Activated T-helper 1 cell treated with anti-CD3 and anti-CD28 coated beads, Interleukin-12 subunit alpha, Interleukin-12 subunit beta, Interleukin-2, Interleukin-4 antibody, amounts not matched to agents 30 ng/mL and 10 ng/mL and 1 ng/mL, durations not matched to agents 14 hours and 24 hours and 36 hours (primary cell): ENCODE data around the gene ZBTB26. TPM values are rescaled to one million over a fixed set of nuclear protein-coding genes. Genes with fewer than 3 reads are reported as not detected.

Source experiments
- DNase-seq: peaks from one replicate; pipeline ENCODE4 v3.0.0; 2021; ENCODE audit warnings: low spot score
- H3K27ac Mint-ChIP-seq: one replicate; pipeline ENCODE4 v1.8.0; 2021; ENCODE audit warnings: mild to moderate bottlenecking, mixed read lengths
- H3K27me3 Mint-ChIP-seq: one replicate; pipeline ENCODE4 v1.8.0; 2022; ENCODE audit warnings: mild to moderate bottlenecking, moderate library complexity, mixed read lengths; ENCODE audit not compliant: insufficient read depth
- H3K36me3 Mint-ChIP-seq: one replicate; pipeline ENCODE4 v1.8.0; 2021; ENCODE audit warnings: low read depth, mixed read lengths
- H3K4me1 Mint-ChIP-seq: one replicate; pipeline ENCODE4 v1.8.0; 2021; ENCODE audit warnings: low read depth, mixed read lengths
- H3K4me3 Mint-ChIP-seq: one replicate; pipeline ENCODE4 v1.8.0; 2021; ENCODE audit warnings: mild to moderate bottlenecking, moderate library complexity, mixed read lengths
- H3K9me3 Mint-ChIP-seq: one replicate; pipeline ENCODE4 v1.8.0; 2021; ENCODE audit warnings: mixed read lengths
- intact Hi-C: fragments of 100-400 bp; cut with micrococcal nuclease; formaldehyde crosslinking; loops from one replicate; pipeline ENCODE4 v1.15.1; 2024
- total RNA-seq: library from RNA; stranded (reverse); gene quantifications from 2 replicates; pipeline ENCODE4 v1.2.3, GENCODE V29; 2022

The ZBTB26 gene, protein sequence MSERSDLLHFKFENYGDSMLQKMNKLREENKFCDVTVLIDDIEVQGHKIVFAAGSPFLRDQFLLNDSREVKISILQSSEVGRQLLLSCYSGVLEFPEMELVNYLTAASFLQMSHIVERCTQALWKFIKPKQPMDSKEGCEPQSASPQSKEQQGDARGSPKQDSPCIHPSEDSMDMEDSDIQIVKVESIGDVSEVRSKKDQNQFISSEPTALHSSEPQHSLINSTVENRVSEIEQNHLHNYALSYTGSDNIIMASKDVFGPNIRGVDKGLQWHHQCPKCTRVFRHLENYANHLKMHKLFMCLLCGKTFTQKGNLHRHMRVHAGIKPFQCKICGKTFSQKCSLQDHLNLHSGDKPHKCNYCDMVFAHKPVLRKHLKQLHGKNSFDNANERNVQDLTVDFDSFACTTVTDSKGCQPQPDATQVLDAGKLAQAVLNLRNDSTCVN
- 8.3 and 9.9 TPM in 2 replicates for total RNA-seq

DNA sequence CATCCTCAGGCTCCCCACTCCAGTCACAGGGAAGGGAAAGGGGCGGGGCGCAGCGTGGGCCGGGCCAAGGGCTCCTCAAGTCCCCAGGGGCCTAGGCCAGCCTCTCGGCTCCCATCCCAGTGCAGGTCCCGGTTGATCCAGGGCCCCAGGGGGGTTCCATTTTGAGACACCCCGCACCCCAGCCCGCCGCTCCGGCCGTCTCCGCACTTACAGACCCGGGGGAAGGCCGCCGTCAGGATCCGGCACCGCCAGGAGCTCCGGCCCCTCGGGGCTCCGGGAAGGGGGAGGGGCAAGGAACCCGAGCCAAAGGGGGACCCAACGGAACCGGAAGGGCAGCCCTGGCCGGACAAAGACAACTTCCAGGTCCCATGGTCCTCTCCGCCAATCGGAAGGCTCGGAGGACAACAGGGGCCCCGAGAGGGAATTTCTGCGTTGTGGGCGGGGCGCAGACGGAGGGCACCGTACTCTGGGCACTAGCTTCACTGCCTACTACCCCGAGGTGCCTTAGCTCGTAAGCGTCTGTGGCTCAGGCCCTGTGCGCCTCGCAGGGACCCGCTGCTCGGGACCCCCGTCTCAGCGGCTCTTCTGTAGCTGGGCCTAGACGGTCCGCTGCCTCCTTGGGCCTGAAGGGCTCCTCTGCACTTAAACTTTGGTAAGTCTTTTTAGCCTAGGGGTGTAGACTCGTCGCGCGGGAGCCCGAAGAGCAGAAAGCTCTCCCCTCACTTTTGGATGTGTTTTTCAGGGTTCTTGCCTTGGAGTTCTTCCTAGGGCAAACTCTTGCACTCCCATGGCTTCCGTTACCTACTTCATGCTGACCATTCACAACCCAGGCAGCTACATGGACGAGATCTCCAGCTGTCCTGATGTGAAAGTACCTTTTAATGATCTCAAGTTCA is at the start of gene ZBTB26:
ZBTB26 (minus strand) TSS at position 287 of the 896 bp plus-strand sequence. CDS start 11,578 bp downstream, outside the sequence.
- H3K27me3 Mint-ChIP-seq = no peaks in the 10 kb centered on the region
- H3K9me3 Mint-ChIP-seq = no peaks in the 10 kb centered on the region
- peak within 1 kb of the TSS; percentile 83 for H3K27ac Mint-ChIP-seq
- intact Hi-C loops = loop anchor here (1.0 kb wide), 5 partner anchors 9 to 294 kb away; partner anchors contain the start of genes PDCL, RC3H2 and ZBTB6
- H3K36me3 Mint-ChIP-seq = peaks cover 13% of the 10 kb centered on the region
- H3K4me1 Mint-ChIP-seq = peaks cover 8% of the 10 kb centered on the region
- H3K4me3 Mint-ChIP-seq = no peak within 1 kb of the TSS
- DNase-seq = peak; percentile 83

- intact Hi-C loops = no loop called here
- Mint-ChIP-seq H3K9me3 (no peaks in the 10 kb centered on the region), H3K27me3 (no peaks in the 10 kb centered on the region), H3K36me3 (peaks cover 7% of the 10 kb centered on the region), H3K27ac (no peak overlapping the region), H3K4me3 (no peak overlapping the region), H3K4me1 (no peaks in the 10 kb centered on the region)
- DNase-seq = no peak
These were observed 47.3 kb upstream of the ZBTB26 start for GRCh38 chr9:122978601-122979000.

DNA sequence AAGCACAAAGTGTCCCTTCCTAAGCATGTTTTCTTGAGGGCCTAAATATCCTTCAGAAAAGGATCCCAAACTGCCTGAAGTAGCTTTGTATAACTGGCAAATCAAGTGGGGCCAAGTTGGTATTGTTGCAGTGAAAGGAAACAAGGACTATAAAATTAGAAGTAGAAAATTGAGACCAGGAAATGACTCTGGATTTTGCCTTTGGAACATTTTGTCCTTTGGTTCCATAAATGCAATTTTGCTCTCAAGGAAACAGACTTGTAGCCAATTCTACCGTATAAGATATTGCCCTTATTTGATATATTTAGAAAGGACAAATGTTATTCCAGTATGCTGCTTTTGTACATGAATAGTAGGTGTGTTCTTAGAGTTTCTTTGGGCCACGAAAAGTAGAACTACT is 43.9 kb upstream of the ZBTB26 start:
- Mint-ChIP-seq H3K4me1 (no peaks in the 10 kb centered on the region), H3K36me3 (peaks cover 16% of the 10 kb centered on the region), H3K4me3 (no peak overlapping the region), H3K9me3 (no peaks in the 10 kb centered on the region), H3K27ac (no peak overlapping the region), H3K27me3 (no peaks in the 10 kb centered on the region)
- intact Hi-C loops = no loop called here
- DNase-seq = no peak

- Mint-ChIP-seq H3K4me3 (no peak overlapping the region), H3K27me3 (no peaks in the 10 kb centered on the region), H3K27ac (no peak overlapping the region)
These were observed 29.8 kb upstream of the ZBTB26 start for GRCh38 chr9:122961139-122961538.

GRCh38 chr9:122955961-122956360 is 24.6 kb upstream of the ZBTB26 start:
- H3K4me3 Mint-ChIP-seq = no peak overlapping the region
- no peak for DNase-seq
- peaks cover 17% of the 10 kb centered on the region for H3K36me3 Mint-ChIP-seq
- intact Hi-C loops = no loop called here
- H3K27ac Mint-ChIP-seq = no peak overlapping the region
- H3K4me1 Mint-ChIP-seq = peaks cover 4% of the 10 kb centered on the region
- H3K27me3 Mint-ChIP-seq = no peaks in the 10 kb centered on the region
- H3K9me3 Mint-ChIP-seq = no peaks in the 10 kb centered on the region

More at GRCh38 chr9:122961139-122961538, 29.8 kb upstream of the ZBTB26 start:
- peaks cover 19% of the 10 kb centered on the region for H3K36me3 Mint-ChIP-seq
- no peak for DNase-seq
- intact Hi-C loops = no loop called here
- no peaks in the 10 kb centered on the region for H3K9me3 Mint-ChIP-seq
- no peaks in the 10 kb centered on the region for H3K4me1 Mint-ChIP-seq

DNA sequence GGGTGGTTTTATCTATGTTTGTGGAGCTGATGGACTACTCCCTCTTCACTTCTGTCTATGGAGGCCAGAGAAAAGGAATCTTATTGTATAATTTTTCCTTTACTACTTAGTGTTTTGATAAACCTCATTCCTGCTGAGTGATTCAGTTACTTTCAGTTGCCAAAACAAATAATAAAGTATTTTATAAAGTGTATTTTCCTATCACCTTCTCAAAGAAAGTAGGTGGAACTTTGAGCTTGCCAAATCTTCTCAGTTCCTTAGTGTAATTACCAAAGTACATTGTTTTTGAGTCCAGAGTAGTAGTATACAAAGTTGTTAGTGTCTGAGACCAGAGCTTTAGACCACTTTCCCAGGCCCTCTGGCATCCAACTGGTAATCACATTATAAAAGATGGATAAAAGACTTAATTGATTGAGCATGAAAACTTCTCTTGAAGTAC is 23.0 kb upstream of the ZBTB26 start:
- intact Hi-C loops = no loop called here
- peaks cover 5% of the 10 kb centered on the region for H3K36me3 Mint-ChIP-seq
- no peaks in the 10 kb centered on the region for H3K9me3 Mint-ChIP-seq
- DNase-seq = no peak
- no peak overlapping the region for H3K4me3 Mint-ChIP-seq
- no peaks in the 10 kb centered on the region for H3K27me3 Mint-ChIP-seq
- no peak overlapping the region for H3K27ac Mint-ChIP-seq
- peaks cover 10% of the 10 kb centered on the region for H3K4me1 Mint-ChIP-seq

GRCh38 chr9:122951056-122951455 is 19.7 kb upstream of the ZBTB26 start:
- no peak overlapping the region for H3K4me3 Mint-ChIP-seq
- H3K4me1 Mint-ChIP-seq = peaks cover 30% of the 10 kb centered on the region

GRCh38 chr9:122950263-122950662 is 19.0 kb upstream of the ZBTB26 start:
- H3K27me3 Mint-ChIP-seq = no peaks in the 10 kb centered on the region
- no peak overlapping the region for H3K27ac Mint-ChIP-seq
- no peak for DNase-seq
- intact Hi-C loops = no loop called here
- no peaks in the 10 kb centered on the region for H3K9me3 Mint-ChIP-seq
- peaks cover 37% of the 10 kb centered on the region for H3K4me1 Mint-ChIP-seq
- no peak overlapping the region for H3K4me3 Mint-ChIP-seq
- H3K36me3 Mint-ChIP-seq = peaks cover 12% of the 10 kb centered on the region

More at GRCh38 chr9:122951056-122951455, 19.7 kb upstream of the ZBTB26 start:
- Mint-ChIP-seq H3K27me3 (no peaks in the 10 kb centered on the region), H3K36me3 (peaks cover 9% of the 10 kb centered on the region), H3K27ac (no peak overlapping the region), H3K9me3 (no peaks in the 10 kb centered on the region)
- no peak for DNase-seq
- intact Hi-C loops = no loop called here

GRCh38 chr9:122949696-122950095 is 18.4 kb upstream of the ZBTB26 start:
- DNase-seq = no peak
- H3K9me3 Mint-ChIP-seq = no peaks in the 10 kb centered on the region
- H3K27me3 Mint-ChIP-seq = no peaks in the 10 kb centered on the region

GRCh38 chr9:122948313-122948712 is 17.0 kb upstream of the ZBTB26 start:
- H3K27me3 Mint-ChIP-seq = no peaks in the 10 kb centered on the region
- H3K27ac Mint-ChIP-seq = peak overlapping the region; percentile 43
- peaks cover 34% of the 10 kb centered on the region for H3K4me1 Mint-ChIP-seq
- intact Hi-C loops = no loop called here
- DNase-seq = no peak
- H3K36me3 Mint-ChIP-seq = peaks cover 15% of the 10 kb centered on the region
- H3K9me3 Mint-ChIP-seq = no peaks in the 10 kb centered on the region
- H3K4me3 Mint-ChIP-seq = no peak overlapping the region

More at GRCh38 chr9:122949696-122950095, 18.4 kb upstream of the ZBTB26 start:
- Mint-ChIP-seq H3K4me3 (no peak overlapping the region), H3K36me3 (peaks cover 15% of the 10 kb centered on the region), H3K27ac (no peak overlapping the region), H3K4me1 (peaks cover 39% of the 10 kb centered on the region)
- intact Hi-C loops = no loop called here

DNA sequence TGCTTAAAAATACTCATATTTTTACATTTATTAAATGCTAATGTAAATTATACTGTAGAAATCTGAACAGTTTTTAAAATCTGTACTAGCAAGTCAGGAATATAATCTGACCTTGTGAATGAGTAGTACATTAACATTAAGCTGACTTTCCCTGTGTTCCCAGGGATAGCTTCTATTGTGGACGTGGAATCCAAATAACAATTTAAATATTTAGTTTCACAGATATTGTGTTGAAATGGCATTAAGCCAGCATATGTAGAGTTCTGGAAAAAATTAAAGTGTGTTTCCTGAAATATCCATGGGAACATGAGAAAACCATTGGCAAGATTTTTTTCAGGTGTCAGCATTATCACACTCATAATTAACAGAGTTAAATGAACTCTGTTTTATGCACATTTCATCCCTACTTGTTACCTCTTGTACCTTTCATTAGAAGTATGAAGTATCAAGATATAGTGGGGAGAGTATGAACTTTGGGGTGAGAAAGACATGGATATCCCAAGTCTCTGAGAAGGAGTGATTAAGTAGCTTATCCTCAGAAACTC is 15.2 kb upstream of the ZBTB26 start:
- Mint-ChIP-seq H3K4me1 (peaks cover 42% of the 10 kb centered on the region), H3K27me3 (no peaks in the 10 kb centered on the region)
- intact Hi-C loops = no loop called here

DNA sequence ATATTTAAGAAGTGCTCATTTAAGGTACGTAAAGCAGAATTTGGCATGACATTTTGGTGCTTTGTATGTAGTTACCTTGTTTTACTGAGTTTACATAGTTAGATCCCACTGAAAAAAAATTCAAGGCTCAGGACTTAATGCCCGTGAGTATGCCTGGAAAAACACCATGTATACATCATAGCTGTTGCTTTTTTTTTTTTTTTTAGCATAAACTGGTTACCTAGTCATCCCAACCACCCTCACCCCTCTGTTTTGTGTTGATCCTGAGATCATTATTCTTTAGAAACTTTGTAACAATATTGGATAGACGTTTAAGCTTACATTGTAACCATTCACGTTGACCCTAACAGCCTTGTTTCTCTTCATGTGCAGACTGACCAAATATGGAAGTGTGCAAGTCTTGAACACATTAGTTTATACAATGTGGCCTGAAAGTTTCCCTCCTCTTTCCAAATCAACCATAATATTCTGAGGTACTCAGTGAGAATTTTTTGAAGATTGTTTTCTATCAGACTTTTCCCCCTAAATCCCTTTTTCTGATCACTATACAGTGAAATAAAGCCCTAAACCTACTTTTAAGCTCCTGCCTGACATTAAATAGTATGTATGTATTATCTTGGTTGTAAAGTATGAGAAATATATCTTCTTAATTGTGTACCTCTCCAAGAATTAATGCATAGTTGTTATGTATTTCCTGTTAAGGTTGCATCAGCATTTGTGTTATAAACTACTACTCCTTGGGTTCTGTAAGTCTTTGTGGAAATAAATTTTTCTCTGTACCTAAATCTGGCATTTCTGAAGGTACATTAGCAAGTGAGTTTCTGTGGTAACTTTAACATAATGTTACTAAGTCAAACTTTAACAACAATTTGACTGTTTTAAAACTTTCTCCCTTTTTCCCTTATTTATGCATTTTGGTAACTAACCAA is 13.9 kb upstream of the ZBTB26 start:
- peaks cover 46% of the 10 kb centered on the region for H3K4me1 Mint-ChIP-seq
- intact Hi-C loops = no loop called here
- no peak for DNase-seq
- H3K4me3 Mint-ChIP-seq = peak overlapping the region; percentile 22
- H3K27ac Mint-ChIP-seq = no peak overlapping the region
- no peaks in the 10 kb centered on the region for H3K9me3 Mint-ChIP-seq
- no peaks in the 10 kb centered on the region for H3K27me3 Mint-ChIP-seq
- H3K36me3 Mint-ChIP-seq = peaks cover 15% of the 10 kb centered on the region

More for the DNA sequence above, 15.2 kb upstream of the ZBTB26 start:
- Mint-ChIP-seq H3K9me3 (no peaks in the 10 kb centered on the region), H3K4me3 (no peak overlapping the region), H3K36me3 (peaks cover 15% of the 10 kb centered on the region), H3K27ac (no peak overlapping the region)
- DNase-seq = no peak
